ENCODE measurements around the gene PCIF1. TPM values are rescaled to one million over a fixed set of nuclear protein-coding genes. Genes with fewer than 3 reads are reported as not detected.

The PCIF1 gene
- total and polyA plus RNA-seq, 9 of the 15 experiments (the other 6 are each of a cell fraction or from before 2014, with no cell fraction given) = 5.8 to 29.4 (median 11.3) TPM

- Histone ChIP-seq H3K9me1 (ENCODE audit: control insufficient read depth, insufficient read depth, low read length) (no peaks in the 10 kb centered on the region), H3K36me3 (ENCODE audit: control insufficient read depth, insufficient read depth, low read length) (peaks cover 47% of the 10 kb centered on the region; the same call in 2 of the 3 replicates), H3K9ac (ENCODE audit: insufficient read depth in 1 of 2, low read depth in 2 of 2, low read length in 2 of 2) (peak overlapping the region; percentile 98 to 100), H3K4me2 (ENCODE audit: insufficient read depth, low read length) (peak overlapping the region; percentile 96), H3K4me3 (peak overlapping the region; percentile 82; the same call in 1 of the 2 replicates), H2AFZ (ENCODE audit: low read depth, low read length) (peak overlapping the region; percentile 100; the same call in 1 of the 2 replicates), H3K27ac (ENCODE audit: extremely low read depth, low read depth, low read length) (no peak overlapping the region; the same call in 2 of the 3 replicates), H3K27me3 (ENCODE audit: control insufficient read depth in 2 of 2, insufficient read depth in 2 of 2, low read length in 2 of 2) (no peaks in the 10 kb centered on the region), H3K79me2 (ENCODE audit: control insufficient read depth, insufficient read depth, low read length) (peaks cover 14% of the 10 kb centered on the region), H4K20me1 (replicated peaks; ENCODE audit: control insufficient read depth, insufficient read depth, low read length) (no peaks in the 10 kb centered on the region), H3K9me3 (replicated peaks; ENCODE audit: control insufficient read depth, insufficient read depth, low read depth, low read length) (no peaks in the 10 kb centered on the region), H3K4me1 (replicated peaks in 1 of 2; ENCODE audit: control insufficient read depth in 2 of 2, insufficient read depth in 2 of 2, low read length in 2 of 2) (peaks cover 6 to 28% of the 10 kb centered on the region in 2 experiments; a peak in 4 of 5 replicates)
- peak; percentile 78 for FAIRE-seq
- BruUV-seq (replicated peaks) = TSS peak; percentile 50
- 30% methylated on average over 6 of the region's 6 CpGs for WGBS (ENCODE audit: insufficient coverage, low coverage, missing lambda C conversion rate)
- peak; percentile 34 for ATAC-seq
- ChIA-PET POLR2A (interaction anchor here (0.7 to 5.6 kb wide), 20 partner anchors 8 to 235 kb away, joined by 3 to 32 read pairs (median 4); partner anchors contain the start of genes DNTTIP1, PCIF1, SNX21 and WFDC3), CTCF (ENCODE audit: low intra/inter-chr PET ratio) (interaction anchor here (0.7 to 1.2 kb wide), 4 partner anchors 12 to 379 kb away, joined by 3 to 4 read pairs (median 4); no protein-coding TSS in a partner anchor)
- DNase-seq (ENCODE audit: extremely low read depth in 1 of 4, low spot score in 3 of 4) = peak in 3 of 4 experiments; percentile 48 to 85 (median 59)
- intact Hi-C loops (cut with micrococcal nuclease) = loop anchor here (5.0 to 10.0 kb wide), 2 partner anchors 117 to 605 kb away; partner anchors contain the start of genes NCOA5 and SYS1
- in situ Hi-C loops (cut with MboI) = no loop called here
- TF ChIP-seq CTCF (IDR thresholded peaks at IDR 0.05 in 2 of 3, conservative IDR thresholded peaks at IDR 0.05 in 1 of 3; ENCODE audit: insufficient read depth in 2 of 3, low read depth in 1 of 3, low read length in 3 of 3) = peak; percentile 67 to 87 (median 84)
- TF ChIP-seq USF1 (CRISPR knock-in tag; IDR thresholded peaks at IDR 0.05) = peak; percentile 23; the same call in 1 of the 2 replicates
- 0 out of 2 replicates have a peak, but pooled peaks have one; percentile 46 for TF ChIP-seq XRCC5 (IDR thresholded peaks at IDR 0.05; ENCODE audit: low read depth, low read length)
- no peak for TF ChIP-seq PREB (CRISPR knock-in tag; IDR thresholded peaks at IDR 0.05)
- 0 out of 2 replicates have a peak, but pooled peaks have one; percentile 34 for TF ChIP-seq RB1 (IDR thresholded peaks at IDR 0.05; ENCODE audit: low read depth)
- 0 out of 2 replicates have a peak, but pooled peaks have one; percentile 2 for TF ChIP-seq CBFA2T2 (conservative IDR thresholded peaks at IDR 0.05)
- 0 out of 2 replicates have a peak, but pooled peaks have one; percentile 20 for TF ChIP-seq ESRRA (IDR thresholded peaks at IDR 0.05; ENCODE audit: borderline replicate concordance, low read depth)
- 0 out of 2 replicates have a peak, but pooled peaks have one; percentile 46 for TF ChIP-seq TOE1 (IDR thresholded peaks at IDR 0.05; ENCODE audit: borderline replicate concordance)
- no peak for TF ChIP-seq TOE1 (CRISPR knock-in tag; IDR thresholded peaks at IDR 0.05; ENCODE audit: borderline replicate concordance, low read depth)
- TF ChIP-seq RAD51 (IDR thresholded peaks at IDR 0.05; ENCODE audit: borderline replicate concordance, low read depth) = peak; percentile 32; the same call in 1 of the 2 replicates
- peak; percentile 68; the same call in 1 of the 2 replicates for TF ChIP-seq ARID2 (IDR thresholded peaks at IDR 0.05)
- TF ChIP-seq NR4A1 (CRISPR knock-in tag; IDR thresholded peaks at IDR 0.05) = no peak
- TF ChIP-seq NR4A1 (tag; IDR thresholded peaks at IDR 0.05) = 0 out of 2 replicates have a peak, but pooled peaks have one; percentile 40
- no peak for TF ChIP-seq FOXJ3 (CRISPR knock-in tag; IDR thresholded peaks at IDR 0.05)
- TF ChIP-seq ZKSCAN1 (IDR thresholded peaks at IDR 0.05; ENCODE audit: low read depth, low read length) = 0 out of 2 replicates have a peak, but pooled peaks have one; percentile 14
- TF ChIP-seq MAZ (CRISPR knock-in tag; conservative IDR thresholded peaks at IDR 0.05 in 1 of 2, IDR thresholded peaks at IDR 0.05 in 1 of 2) = 0 out of 4 replicates have a peak, but pooled peaks of 1 of the 2 experiments have one; percentile 16
Observed at GRCh38 chr20:45969712-45970634, 35.5 kb downstream of the PCIF1 start.

Data from K562 (cell line).